IMR-90 (cell line): ENCODE measurements around the gene ZFAND5. TPM values are rescaled to one million over a fixed set of nuclear protein-coding genes. Genes with fewer than 3 reads are reported as not detected.

ENCODE experiments used
- ATAC-seq: fragments of 200-7000 bp; cut with Tn5 transposase; 2 replicates; pipeline ENCODE4 v1.9.1; 2020; ENCODE audit warnings: low read depth, mild to moderate bottlenecking, moderate library complexity
- BruUV-seq: library from RNA; stranded (reverse); fragments of 400-500 nt; replicated peaks from 2 replicates; lab custom pipeline; 2021; lab: Mats Ljungman, UMichigan
- CTCF ChIA-PET: fragments of 300-600 bp; formaldehyde crosslinking; extraction: SDS; loops from one replicate; lab custom pipeline; 2021; ENCODE audit warnings: antibody characterized with exemption; lab: Yijun Ruan, JAX
- POLR2A ChIA-PET: fragments of 300-600 bp; sonication (Branson Sonifier 250); formaldehyde crosslinking; loops from one replicate; lab custom pipeline; 2022; ENCODE audit warnings: antibody characterized with exemption; ENCODE audit not compliant: unreplicated experiment; lab: Charles Lee
- DNase-seq: peaks from one replicate; pipeline ENCODE4 v3.0.0; 2013
- H2AFZ ChIP-seq: replicated peaks from 2 replicates; pipeline ENCODE3; 2013; ENCODE audit warnings: low read length, mild to moderate bottlenecking; ENCODE audit not compliant: poor library complexity
- H2AK5ac ChIP-seq: 2 replicates; pipeline ENCODE4 v1.6.1; 2013; ENCODE audit warnings: low read depth, low read length, inconsistent platforms
- H2AK9ac ChIP-seq: replicated peaks from 2 replicates; pipeline ENCODE3; 2013; ENCODE audit warnings: mild to moderate bottlenecking, low read depth, low read length, moderate library complexity; ENCODE audit not compliant: poor library complexity
- H2BK120ac ChIP-seq: 2 replicates; pipeline ENCODE4 v1.6.1; 2013; ENCODE audit warnings: low read depth, low read length, inconsistent platforms
- H2BK15ac ChIP-seq: 3 replicates; pipeline ENCODE4 v1.6.1; 2013; ENCODE audit warnings: low read depth, low read length, inconsistent platforms
- H2BK20ac ChIP-seq: 2 replicates; pipeline ENCODE4 v1.6.1; 2013; ENCODE audit warnings: low read depth, mild to moderate bottlenecking, inconsistent platforms, low read length, moderate library complexity
- H2BK5ac ChIP-seq: 2 replicates; pipeline ENCODE4 v1.6.1; 2013; ENCODE audit warnings: mild to moderate bottlenecking, low read depth, low read length, inconsistent platforms; ENCODE audit not compliant: poor library complexity, severe bottlenecking
- H3K14ac ChIP-seq: replicated peaks from 2 replicates; pipeline ENCODE4 v1.6.1; 2013; ENCODE audit warnings: low read depth, low read length, inconsistent platforms
- H3K18ac ChIP-seq: 2 replicates; pipeline ENCODE4 v1.6.1; 2013; ENCODE audit warnings: low read depth, low read length, control low read depth
- H3K23ac ChIP-seq: 2 replicates; pipeline ENCODE4 v1.6.1; 2013; ENCODE audit warnings: low read depth, low read length, inconsistent platforms
- H3K27ac ChIP-seq: 2 replicates; pipeline ENCODE4 v1.5.1; 2013; ENCODE audit warnings: mild to moderate bottlenecking, control low read depth, low read length; ENCODE audit not compliant: insufficient read depth
- H3K27me3 ChIP-seq: 2 replicates; pipeline ENCODE4 v1.6.1; 2013; ENCODE audit warnings: low read length; ENCODE audit not compliant: control insufficient read depth, insufficient read depth
- H3K36me3 ChIP-seq: 2 replicates; pipeline ENCODE4 v1.6.1; 2013; ENCODE audit warnings: low read length, mixed read lengths; ENCODE audit not compliant: control insufficient read depth, insufficient read depth
- H3K4ac ChIP-seq: 2 replicates; pipeline ENCODE4 v1.6.1; 2013; ENCODE audit warnings: low read depth, low read length, inconsistent platforms
- H3K4me1 ChIP-seq: 2 replicates; pipeline ENCODE4 v1.6.1; 2013; ENCODE audit warnings: low read length, mixed read lengths; ENCODE audit not compliant: control insufficient read depth, insufficient read depth
- H3K4me2 ChIP-seq: 2 replicates; pipeline ENCODE4 v1.6.1; 2013; ENCODE audit warnings: low read depth, mild to moderate bottlenecking, control low read depth, low read length, moderate library complexity
- H3K4me3 ChIP-seq: 2 replicates; pipeline ENCODE4 v1.5.1; 2013; ENCODE audit warnings: low read depth, mild to moderate bottlenecking, control low read depth, low read length, moderate library complexity; ENCODE audit not compliant: insufficient read depth
- H3K56ac ChIP-seq: 2 replicates; pipeline ENCODE4 v1.6.1; 2013; ENCODE audit warnings: low read length, inconsistent platforms; ENCODE audit not compliant: insufficient read depth; ENCODE audit errors: extremely low read depth
- H3K79me1 ChIP-seq, 2 experiments: 2 replicates each; pipeline ENCODE4 v1.6.1; 2013; ENCODE audit warnings: low read length in 2 of 2, inconsistent platforms in 1 of 2, low read depth in 1 of 2
- H3K9ac ChIP-seq: 2 replicates; pipeline ENCODE4 v1.6.1; 2013; ENCODE audit warnings: low read depth, low read length, control low read depth
- H3K9me1 ChIP-seq: 2 replicates; pipeline ENCODE4 v1.6.1; 2013; ENCODE audit warnings: low read length, inconsistent platforms; ENCODE audit not compliant: insufficient read depth
- H3K9me3 ChIP-seq: 2 replicates; pipeline ENCODE4 v1.6.1; 2013; ENCODE audit warnings: low read length; ENCODE audit not compliant: control insufficient read depth, insufficient read depth
- H4K20me1 ChIP-seq: 2 replicates; pipeline ENCODE4 v1.6.1; 2013; ENCODE audit warnings: low read length, inconsistent platforms; ENCODE audit not compliant: insufficient read depth
- H4K5ac ChIP-seq: 2 replicates; pipeline ENCODE4 v1.6.1; 2013; ENCODE audit warnings: mild to moderate bottlenecking, low read depth, low read length, control low read depth
- H4K8ac ChIP-seq, 2 experiments: 2 replicates each; pipeline ENCODE4 v1.6.1; 2013; ENCODE audit warnings: low read depth in 2 of 2, low read length in 2 of 2, control low read depth in 1 of 2, inconsistent platforms in 1 of 2
- H4K91ac ChIP-seq: 2 replicates; pipeline ENCODE4 v1.6.1; 2013; ENCODE audit warnings: low read depth, low read length, inconsistent platforms; ENCODE audit not compliant: insufficient read depth
- BHLHE40 ChIP-seq: fragments of 150-350 bp; IDR thresholded peaks from 2 replicates; pipeline ENCODE4 v1.6.1; 2016; ENCODE audit warnings: mild to moderate bottlenecking, low read depth, low read length
- CEBPB ChIP-seq: IDR thresholded peaks from 2 replicates; pipeline ENCODE4 v1.6.1; 2012; ENCODE audit warnings: low read depth, low read length, improper control_type of control experiment
- CHD1 ChIP-seq: IDR thresholded peaks from 2 replicates; pipeline ENCODE4 v1.6.1; 2012; ENCODE audit warnings: low read depth, low read length, improper control_type of control experiment
- MAZ ChIP-seq: IDR thresholded peaks from 2 replicates; pipeline ENCODE4 v1.6.1; 2012; ENCODE audit warnings: low read depth, mild to moderate bottlenecking, low read length, improper control_type of control experiment, moderate library complexity, borderline replicate concordance
- MXI1 ChIP-seq: IDR thresholded peaks from 2 replicates; pipeline ENCODE4 v1.6.1; 2012; ENCODE audit warnings: low read depth, mild to moderate bottlenecking, low read length, moderate library complexity, borderline replicate concordance
- NFE2L2 ChIP-seq: fragments of 150-350 bp; IDR thresholded peaks from 2 replicates; pipeline ENCODE4 v1.6.1; 2016; ENCODE audit warnings: low read depth, mild to moderate bottlenecking, low read length
- POLR2A ChIP-seq: IDR thresholded peaks from 2 replicates; pipeline ENCODE4 v1.6.1; 2012; ENCODE audit warnings: mild to moderate bottlenecking, low read depth, low read length
- RAD21 ChIP-seq: IDR thresholded peaks from 2 replicates; pipeline ENCODE4 v1.6.1; 2012; ENCODE audit warnings: low read length, improper control_type of control experiment
- RCOR1 ChIP-seq: IDR thresholded peaks from 2 replicates; pipeline ENCODE4 v1.6.1; 2012; ENCODE audit warnings: mild to moderate bottlenecking, low read length, improper control_type of control experiment; ENCODE audit not compliant: insufficient replicate concordance
- SMC3 ChIP-seq: fragments of 150-350 bp; IDR thresholded peaks from 2 replicates; pipeline ENCODE4 v1.6.1; 2016; ENCODE audit warnings: low read depth, mild to moderate bottlenecking, antibody characterized with exemption, low read length, moderate library complexity
- WGBS, 2 experiments: methylation state at CpG; one replicate each; pipeline versions ENCODE4 v1.1.5 to v1.1.7; 2013; ENCODE audit warnings: missing lambda C conversion rate in 2 of 2; ENCODE audit not compliant: insufficient read length in 1 of 2; ENCODE audit errors: extremely low coverage in 2 of 2; 5-methylcytosine and 5-hydroxymethylcytosine counted together
- dilution Hi-C: fragments of 300-500 bp; cut with HindIII; formaldehyde crosslinking; loops from one replicate; pipeline ENCODE4 v1.14.3; 2018; ENCODE audit warnings: low sequenced_read_pairs; ENCODE audit not compliant: unreplicated experiment
- in situ Hi-C: fragments of 300-500 bp; cut with MboI; formaldehyde crosslinking; loops from 3 replicates; pipeline ENCODE4 v1.14.3; 2019; ENCODE audit warnings: low sequenced_read_pairs, inconsistent platforms, mixed read lengths
- intact Hi-C: fragments of 100-400 bp; cut with micrococcal nuclease; formaldehyde crosslinking; loops from 2 replicates; pipeline ENCODE4 v1.10.0; 2022
- polyA plus RNA-seq, 3 experiments: library from polyadenylated mRNA; depleted of rRNA; stranded (reverse); fragments of >200 nt; gene quantifications; 2 replicates each; pipeline ENCODE4 v1.2.3, GENCODE V29; 2012; ENCODE audit warnings: low replicate concordance in 1 of 3
- total RNA-seq: library from RNA; depleted of rRNA; stranded (reverse); fragments of >200 nt; gene quantifications from 2 replicates; pipeline ENCODE4 v1.2.3, GENCODE V29; 2012
- TF ChIP-seq, protein P1 (sequence below): conservative IDR thresholded peaks from 2 replicates; pipeline ENCODE4 v1.5.1; 2012; ENCODE audit warnings: mild to moderate bottlenecking, low read depth, low read length, improper control_type of control experiment

Gene ZFAND5
- total and polyA plus RNA-seq, 2 of the 4 experiments (the other 2 are of a cell fraction): 35.8 to 85.2 TPM

DNA sequence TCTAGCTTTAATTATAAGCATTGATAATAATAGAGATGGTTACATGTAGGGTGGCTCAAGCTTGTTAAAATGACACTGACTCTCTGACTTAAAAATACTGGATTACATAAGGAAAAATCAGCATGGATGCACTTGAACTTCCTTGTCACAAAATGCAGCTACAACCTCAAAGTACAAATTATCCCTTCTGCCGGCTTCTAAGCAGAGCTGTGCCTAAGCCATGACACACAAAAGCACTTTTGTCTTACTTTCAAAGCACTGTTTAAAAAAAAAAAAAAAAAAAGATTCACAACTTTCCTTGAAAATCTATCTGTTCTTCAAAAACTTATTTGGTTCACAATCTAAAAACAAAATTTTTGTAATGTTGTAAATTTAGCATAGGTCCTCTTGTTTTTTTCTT is 36.4 kb upstream of the ZFAND5 start:
- H3K56ac ChIP-seq: no peak overlapping the region
- no peak overlapping the region for H3K27ac ChIP-seq
- peaks cover 2% of the 10 kb centered on the region for H3K4me1 ChIP-seq
- POLR2A ChIA-PET: interaction anchor here (0.8 kb wide), 1 partner anchor 36 kb away, joined by 3 read pairs; the partner anchor contains the start of gene ZFAND5
- no peaks in the 10 kb centered on the region for H3K9me3 ChIP-seq
- 0 out of 2 replicates have a peak overlapping the region, but pooled peaks have one; percentile 24 for H3K23ac ChIP-seq
- H3K9me1 ChIP-seq: no peaks in the 10 kb centered on the region
- H4K91ac ChIP-seq: no peak overlapping the region
- H3K18ac ChIP-seq: no peak overlapping the region
- H3K9ac ChIP-seq: no peak overlapping the region
- H3K4me3 ChIP-seq: no peak overlapping the region
- CTCF ChIA-PET: interaction anchor here (0.6 to 1.3 kb wide), 6 partner anchors 11 to 40 kb away, joined by 3 to 5 read pairs (median 3); no protein-coding TSS in a partner anchor
- H3K79me1 ChIP-seq: no peaks in the 10 kb centered on the region
- in situ Hi-C loops (no loop called here), dilution Hi-C loops (no loop called here), intact Hi-C loops (no loop called here)
- H2AK5ac ChIP-seq: no peak overlapping the region
- TF ChIP-seq MXI1 (no peak), BHLHE40 (no peak), RCOR1 (no peak), CHD1 (no peak), MAZ (no peak), CEBPB (no peak), SMC3 (no peak), RAD21 (no peak), POLR2A (no peak), NFE2L2 (no peak)
- TF ChIP-seq, protein P1, sequence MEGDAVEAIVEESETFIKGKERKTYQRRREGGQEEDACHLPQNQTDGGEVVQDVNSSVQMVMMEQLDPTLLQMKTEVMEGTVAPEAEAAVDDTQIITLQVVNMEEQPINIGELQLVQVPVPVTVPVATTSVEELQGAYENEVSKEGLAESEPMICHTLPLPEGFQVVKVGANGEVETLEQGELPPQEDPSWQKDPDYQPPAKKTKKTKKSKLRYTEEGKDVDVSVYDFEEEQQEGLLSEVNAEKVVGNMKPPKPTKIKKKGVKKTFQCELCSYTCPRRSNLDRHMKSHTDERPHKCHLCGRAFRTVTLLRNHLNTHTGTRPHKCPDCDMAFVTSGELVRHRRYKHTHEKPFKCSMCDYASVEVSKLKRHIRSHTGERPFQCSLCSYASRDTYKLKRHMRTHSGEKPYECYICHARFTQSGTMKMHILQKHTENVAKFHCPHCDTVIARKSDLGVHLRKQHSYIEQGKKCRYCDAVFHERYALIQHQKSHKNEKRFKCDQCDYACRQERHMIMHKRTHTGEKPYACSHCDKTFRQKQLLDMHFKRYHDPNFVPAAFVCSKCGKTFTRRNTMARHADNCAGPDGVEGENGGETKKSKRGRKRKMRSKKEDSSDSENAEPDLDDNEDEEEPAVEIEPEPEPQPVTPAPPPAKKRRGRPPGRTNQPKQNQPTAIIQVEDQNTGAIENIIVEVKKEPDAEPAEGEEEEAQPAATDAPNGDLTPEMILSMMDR: no peak
- DNase-seq: no peak
- H2BK20ac ChIP-seq: no peak overlapping the region
- H2BK15ac ChIP-seq: no peak overlapping the region
- H4K8ac ChIP-seq: no peak overlapping the region
- no TSS peak for BruUV-seq
- H3K14ac ChIP-seq: no peak overlapping the region
- H2AFZ ChIP-seq: no peak overlapping the region
- no peak overlapping the region for H2AK9ac ChIP-seq
- no peaks in the 10 kb centered on the region for H4K20me1 ChIP-seq
- H2BK120ac ChIP-seq: no peak overlapping the region
- H3K4ac ChIP-seq: no peak overlapping the region
- H2BK5ac ChIP-seq: no peak overlapping the region
- H4K5ac ChIP-seq: no peak overlapping the region
- no peak overlapping the region for H3K4me2 ChIP-seq
- 80% methylated on average over 1 of the region's 1 CpG; no CpG with 5 or more reads in 1 of the 2 experiments for WGBS, 2 experiments
- no peak for ATAC-seq
- H3K27me3 ChIP-seq: no peaks in the 10 kb centered on the region
- H3K36me3 ChIP-seq: no peaks in the 10 kb centered on the region
